ENCODE measurements around the gene RPTOR. TPM values are rescaled to one million over a fixed set of nuclear protein-coding genes. Genes with fewer than 3 reads are reported as not detected.

Gene RPTOR
- total and polyA plus RNA-seq, 12 donors: 7.9 to 30.3 (median 25.6) TPM

- TF ChIP-seq, protein P1, sequence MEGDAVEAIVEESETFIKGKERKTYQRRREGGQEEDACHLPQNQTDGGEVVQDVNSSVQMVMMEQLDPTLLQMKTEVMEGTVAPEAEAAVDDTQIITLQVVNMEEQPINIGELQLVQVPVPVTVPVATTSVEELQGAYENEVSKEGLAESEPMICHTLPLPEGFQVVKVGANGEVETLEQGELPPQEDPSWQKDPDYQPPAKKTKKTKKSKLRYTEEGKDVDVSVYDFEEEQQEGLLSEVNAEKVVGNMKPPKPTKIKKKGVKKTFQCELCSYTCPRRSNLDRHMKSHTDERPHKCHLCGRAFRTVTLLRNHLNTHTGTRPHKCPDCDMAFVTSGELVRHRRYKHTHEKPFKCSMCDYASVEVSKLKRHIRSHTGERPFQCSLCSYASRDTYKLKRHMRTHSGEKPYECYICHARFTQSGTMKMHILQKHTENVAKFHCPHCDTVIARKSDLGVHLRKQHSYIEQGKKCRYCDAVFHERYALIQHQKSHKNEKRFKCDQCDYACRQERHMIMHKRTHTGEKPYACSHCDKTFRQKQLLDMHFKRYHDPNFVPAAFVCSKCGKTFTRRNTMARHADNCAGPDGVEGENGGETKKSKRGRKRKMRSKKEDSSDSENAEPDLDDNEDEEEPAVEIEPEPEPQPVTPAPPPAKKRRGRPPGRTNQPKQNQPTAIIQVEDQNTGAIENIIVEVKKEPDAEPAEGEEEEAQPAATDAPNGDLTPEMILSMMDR (IDR thresholded peaks at IDR 0.05): no peak
- H3K9me3 ChIP-seq: no peaks in the 10 kb centered on the region
- no peak for DNase-seq
- peaks cover 0 to 39% (median 11%) of the 10 kb centered on the region in 9 donors for H3K36me3 ChIP-seq
- no peak overlapping the region for H3K4me3 ChIP-seq
- no peaks in the 10 kb centered on the region for H3K27me3 ChIP-seq
- 93 to 96% methylated on average over 32 of the region's 32 CpGs for whole genome bisulfite sequencing, 2 donors
- intact Hi-C loops (cut with DNase I): no loop called here
- no peak for ATAC-seq
- H3K4me1 ChIP-seq: peaks cover 9 to 38% (median 21%) of the 10 kb centered on the region in 9 donors
- H3K27ac ChIP-seq: peak overlapping the region in 1 of 10 donors; percentile 44
Measured at GRCh38 chr17:80876950-80877728, 332.5 kb downstream of the RPTOR start.

- WGBS, 2 donors: 77 to 81% methylated on average over 14 of the region's 14 CpGs
- Histone ChIP-seq H3K36me3 (peaks cover 0 to 46% (median 14%) of the 10 kb centered on the region in 9 donors), H3K4me1 (peaks cover 4 to 31% (median 14%) of the 10 kb centered on the region in 9 donors), H3K4me3 (no peak overlapping the region), H3K27ac (peak overlapping the region in 1 of 10 donors; percentile 44), H3K9me3 (no peaks in the 10 kb centered on the region), H3K27me3 (no peaks in the 10 kb centered on the region)
- ATAC-seq: peak in 7 of 8 donors; percentile 44 to 67 (median 58)
- TF ChIP-seq, protein P1 (IDR thresholded peaks at IDR 0.05): no peak
- intact Hi-C loops (cut with DNase I): no loop called here
- DNase-seq: no peak
Measured at GRCh38 chr17:80877729-80878303, 333.2 kb downstream of the RPTOR start.

DNA sequence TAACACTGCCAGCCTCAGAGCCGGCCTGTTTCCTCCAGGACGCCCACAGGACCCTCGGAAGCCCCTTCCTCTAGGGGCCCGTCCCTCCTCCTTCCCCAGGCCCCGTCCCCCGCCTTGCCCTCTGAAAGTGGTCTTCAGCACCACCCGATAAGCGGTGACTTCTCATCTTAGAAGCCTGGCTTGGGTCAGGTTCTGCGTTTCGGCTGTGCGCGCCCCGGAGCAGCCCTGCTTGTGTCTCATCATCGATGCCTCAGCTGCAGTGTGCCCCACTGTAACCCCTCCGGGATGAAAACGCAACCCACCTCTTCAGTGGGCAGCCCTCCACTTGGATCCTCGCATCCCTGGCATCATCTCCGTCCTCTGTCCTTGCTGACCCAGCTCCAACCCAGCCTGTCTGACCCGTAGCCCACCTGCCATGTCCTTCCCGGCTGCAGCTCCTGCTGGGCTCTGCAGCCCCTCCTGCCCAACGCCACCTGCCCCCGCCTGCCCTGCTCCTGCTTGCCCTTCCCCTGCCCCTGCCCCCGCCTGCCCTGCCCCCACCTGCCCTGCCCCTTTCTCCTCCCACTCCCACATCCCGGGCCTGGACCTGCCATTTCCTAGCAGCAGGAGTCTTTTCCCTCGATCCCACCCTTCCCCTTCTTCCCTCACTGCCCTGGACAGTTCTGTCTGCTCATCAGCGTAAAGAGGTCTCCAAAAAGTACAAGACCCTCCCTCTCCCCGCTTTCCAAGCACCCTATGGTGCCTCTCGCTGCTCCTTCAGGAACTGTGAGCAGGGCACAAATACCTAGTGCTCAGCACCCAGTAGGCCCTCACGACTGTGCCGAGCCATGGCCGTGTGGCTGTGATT is 334.5 kb downstream of the RPTOR start:
- intact Hi-C loops (cut with DNase I): no loop called here
- ATAC-seq (no peak), DNase-seq (no peak)
- no peaks in the 10 kb centered on the region for H3K9me3 ChIP-seq
- peaks cover 0 to 18% (median 1%) of the 10 kb centered on the region in 9 donors for H3K4me1 ChIP-seq
- no peak overlapping the region for H3K27ac ChIP-seq
- no peaks in the 10 kb centered on the region for H3K27me3 ChIP-seq
- H3K4me3 ChIP-seq: no peak overlapping the region
- H3K36me3 ChIP-seq: peaks cover 0 to 54% (median 14%) of the 10 kb centered on the region in 9 donors
- WGBS, 2 donors: 93 to 94% methylated on average over 31 of the region's 31 CpGs
- TF ChIP-seq, protein P1 (IDR thresholded peaks at IDR 0.05): no peak
